Neural cell (in vitro differentiated cells): ENCODE measurements around the gene PALMD.

Source experiments
- CTCF ChIP-seq: fragments of 450-650 bp; IDR thresholded peaks from 2 replicates; pipeline ENCODE4 v1.5.1; 2014; ENCODE audit warnings: antibody characterized with exemption, mild to moderate bottlenecking, moderate library complexity; ENCODE audit not compliant: poor library complexity, severe bottlenecking
- POLR2AphosphoS5 ChIP-seq: IDR thresholded peaks from 2 replicates; pipeline ENCODE4 v1.6.1; 2012

GRCh38 chr1:99704356-99704816 is 58.5 kb downstream of the PALMD start:
- no peak for TF ChIP-seq CTCF
- TF ChIP-seq POLR2AphosphoS5, result no peak
